HG03135 (cell line): ENCODE data around the gene DCAF5.
"Not testable (repeated sequence)": the region's sequence is repeated elsewhere in the genome, so short reads cannot be mapped to it uniquely, and the experiment has no call there.

Source experiments
- ATAC-seq: cut with Tn5 transposase; IDR thresholded peaks from one replicate; pipeline ENCODE4 v1.9.1; 2021; ENCODE audit warnings: mild to moderate bottlenecking, moderate library complexity; ENCODE audit not compliant: unreplicated experiment

Gene DCAF5

GRCh38 chr14:69044965-69045555 is 107.9 kb downstream of the DCAF5 start:
- ATAC-seq = no peak

DNA sequence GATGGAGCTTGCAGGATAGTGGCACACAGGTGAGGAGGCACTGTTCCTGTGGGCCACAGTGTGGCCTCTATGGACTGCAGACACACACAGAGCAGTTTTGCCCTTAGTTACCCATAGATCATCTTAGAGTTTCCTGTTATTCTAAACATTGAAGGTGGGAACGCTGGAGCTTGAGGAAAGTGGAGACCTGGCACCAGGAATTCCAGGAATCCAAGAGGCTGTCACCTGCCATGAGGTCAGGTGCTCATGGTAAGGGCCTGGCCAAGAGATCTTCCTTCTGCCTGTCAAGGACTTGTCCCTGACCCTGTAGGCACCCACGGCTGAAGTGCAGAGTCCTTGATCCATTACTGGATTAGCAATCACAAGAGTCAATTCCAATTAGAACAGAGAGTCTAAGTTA is 108.6 kb downstream of the DCAF5 start:
- no peak for ATAC-seq

- no peak for ATAC-seq
These were observed 109.2 kb downstream of the DCAF5 start for GRCh38 chr14:69043596-69044260.

GRCh38 chr14:69042787-69043444 is 110.0 kb downstream of the DCAF5 start:
- no peak for ATAC-seq

DNA sequence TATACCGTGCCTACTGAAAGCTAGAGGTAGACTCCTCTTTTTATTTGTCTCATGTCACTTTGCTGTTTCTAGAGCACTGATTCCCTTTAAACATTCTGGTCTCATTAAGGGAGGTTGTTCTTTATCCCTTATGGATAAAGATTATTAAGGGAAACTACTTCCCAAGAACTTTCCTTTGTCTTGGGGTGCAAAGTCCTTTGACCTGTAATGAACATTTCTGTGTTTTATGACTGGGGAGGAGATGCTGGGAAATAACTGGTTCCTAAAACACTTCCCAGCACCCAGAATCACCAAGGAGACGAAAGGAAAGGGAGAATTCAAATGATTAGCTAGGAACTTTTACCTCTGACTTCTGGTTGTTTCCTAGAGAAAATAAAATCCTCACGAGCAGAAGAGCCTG is 110.6 kb downstream of the DCAF5 start:
- no peak for ATAC-seq

DNA sequence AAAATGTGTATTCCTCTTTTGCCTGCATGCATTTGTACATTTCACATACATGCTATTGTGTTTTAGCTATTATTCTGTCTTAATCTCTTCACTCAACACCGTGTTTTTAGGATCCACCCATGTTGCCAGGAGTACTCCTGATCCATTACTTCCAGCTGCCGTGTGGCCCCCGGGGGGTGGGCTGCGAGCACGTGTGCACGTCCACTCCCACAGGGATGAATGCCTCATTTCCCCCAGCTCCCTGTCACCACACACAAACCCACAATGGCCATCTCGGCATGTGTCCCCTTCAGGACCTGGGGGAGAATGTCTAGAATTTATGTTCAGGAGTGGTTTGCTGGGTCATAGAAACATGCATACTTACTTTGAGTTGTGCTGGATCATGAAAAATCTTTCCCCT is 111.1 kb downstream of the DCAF5 start:
- ATAC-seq = no peak

- ATAC-seq = no peak
These were observed 112.6 kb downstream of the DCAF5 start for GRCh38 chr14:69040353-69040752.

DNA sequence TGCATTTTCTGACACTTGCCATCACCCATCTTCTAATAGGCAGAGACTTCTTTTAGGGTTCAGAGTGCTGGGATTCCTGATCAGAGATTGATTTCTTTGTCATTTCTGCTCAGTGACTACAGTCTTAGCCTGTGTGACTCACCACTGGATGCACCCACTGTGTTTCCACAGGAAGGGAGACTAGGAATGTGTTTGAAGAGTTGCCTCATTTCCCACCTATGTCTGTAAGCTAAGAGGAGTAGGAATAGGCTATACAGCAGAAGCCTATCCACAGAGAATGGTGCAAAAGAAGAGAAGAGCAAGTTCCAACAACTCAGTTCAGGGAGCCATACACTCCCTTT is 113.7 kb downstream of the DCAF5 start:
- ATAC-seq = no peak

- ATAC-seq = no peak
These were observed 114.2 kb downstream of the DCAF5 start for GRCh38 chr14:69038455-69039287.

GRCh38 chr14:69037790-69038454 is 115.0 kb downstream of the DCAF5 start:
- no peak for ATAC-seq

DNA sequence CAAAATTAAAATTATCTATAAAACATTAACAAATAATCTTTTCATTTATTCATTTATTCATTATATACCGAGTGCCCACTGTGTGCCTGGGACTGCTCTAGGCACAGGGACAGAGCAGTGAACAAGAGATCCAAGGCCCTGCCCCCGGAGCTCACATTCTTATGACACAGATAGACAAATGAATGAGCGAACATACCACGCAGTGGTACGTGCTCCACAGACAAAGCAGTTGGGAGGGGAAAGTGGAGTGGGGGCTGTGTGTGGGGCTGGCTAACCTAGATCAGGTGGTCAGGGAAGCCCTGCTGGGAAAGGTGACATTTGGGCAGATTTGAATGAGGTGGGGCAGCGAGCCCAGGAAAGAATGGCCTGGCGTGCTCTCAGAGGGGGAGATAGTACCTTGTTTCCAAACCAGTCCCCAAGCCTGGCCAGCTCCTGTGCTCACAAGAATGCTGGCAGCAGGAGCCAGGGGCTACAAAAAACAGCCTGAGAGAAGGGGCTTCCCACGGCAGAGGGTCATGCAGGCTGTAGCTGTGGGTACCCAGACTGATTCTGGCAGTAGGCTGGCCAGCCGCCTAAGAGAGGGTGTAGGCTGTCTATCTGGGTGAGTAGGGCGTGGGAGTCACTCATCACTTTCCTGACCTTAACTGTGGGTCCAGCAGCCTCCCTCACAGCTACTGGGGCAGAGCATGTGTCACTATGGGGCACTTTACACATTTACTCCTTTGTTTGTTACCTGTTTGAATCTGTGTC is 116.0 kb downstream of the DCAF5 start:
- ATAC-seq = no peak

DNA sequence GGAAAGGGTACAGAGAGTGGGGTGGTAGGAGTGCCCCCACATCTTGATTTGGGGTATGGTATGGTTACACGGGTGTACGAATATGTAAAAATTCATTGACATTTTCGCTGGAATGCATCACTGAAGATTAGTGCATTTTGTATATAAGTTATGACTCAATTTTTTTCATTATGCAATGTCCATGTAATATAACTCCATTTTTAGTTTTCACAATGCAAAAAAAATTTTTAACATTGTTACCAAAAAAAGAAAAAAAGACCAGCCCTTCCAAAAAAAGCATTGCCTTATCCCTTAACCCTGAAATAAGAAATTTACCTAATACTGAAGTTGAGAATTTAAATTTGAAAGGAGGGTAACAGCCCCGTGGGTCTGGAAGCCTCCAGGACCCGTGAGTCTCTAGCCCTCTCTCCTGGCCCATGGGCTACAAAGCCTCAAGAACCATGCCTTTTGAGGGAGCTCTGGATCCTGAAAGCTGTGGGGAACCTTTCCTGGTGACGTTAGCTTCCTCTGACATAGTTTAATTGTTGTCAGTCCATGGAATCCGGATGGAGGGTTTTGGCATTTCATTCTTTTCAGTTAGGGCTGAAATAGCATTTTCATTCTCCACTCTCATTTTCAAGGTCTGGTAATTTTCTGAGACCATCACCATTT is 118.2 kb downstream of the DCAF5 start:
- ATAC-seq = no peak

DNA sequence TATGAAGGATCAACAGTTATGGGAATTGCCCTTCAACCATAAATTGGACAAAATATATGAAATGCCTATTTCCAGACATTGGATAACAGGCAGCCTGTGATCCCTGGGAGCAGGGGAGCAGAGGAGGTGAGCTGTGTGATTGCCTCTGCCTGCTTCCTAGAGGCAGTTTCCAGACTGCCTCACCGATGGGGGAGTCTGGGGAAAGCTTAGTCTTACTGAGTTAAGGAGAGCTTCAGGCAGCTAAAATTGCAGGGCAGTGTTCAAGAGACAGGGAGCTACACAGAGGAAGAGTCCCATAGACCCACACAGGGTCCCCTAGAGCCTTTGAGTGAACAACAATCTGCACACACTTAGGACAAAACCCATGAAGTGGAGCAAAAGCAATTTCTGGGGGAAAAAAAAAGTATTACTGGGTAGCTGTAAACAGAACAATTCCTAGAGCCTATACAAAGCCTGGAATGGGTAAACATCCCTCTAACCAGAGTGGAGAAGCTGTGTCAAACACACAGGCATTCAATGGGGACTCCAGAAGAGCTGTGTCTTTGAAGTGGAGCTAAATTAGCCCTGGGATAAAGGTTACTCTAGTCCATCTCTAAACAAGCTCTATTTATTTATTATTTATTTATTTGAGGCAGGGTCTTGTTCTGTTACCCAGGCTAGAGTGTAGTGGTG is 125.5 kb downstream of the DCAF5 start:
- no peak for ATAC-seq

DNA sequence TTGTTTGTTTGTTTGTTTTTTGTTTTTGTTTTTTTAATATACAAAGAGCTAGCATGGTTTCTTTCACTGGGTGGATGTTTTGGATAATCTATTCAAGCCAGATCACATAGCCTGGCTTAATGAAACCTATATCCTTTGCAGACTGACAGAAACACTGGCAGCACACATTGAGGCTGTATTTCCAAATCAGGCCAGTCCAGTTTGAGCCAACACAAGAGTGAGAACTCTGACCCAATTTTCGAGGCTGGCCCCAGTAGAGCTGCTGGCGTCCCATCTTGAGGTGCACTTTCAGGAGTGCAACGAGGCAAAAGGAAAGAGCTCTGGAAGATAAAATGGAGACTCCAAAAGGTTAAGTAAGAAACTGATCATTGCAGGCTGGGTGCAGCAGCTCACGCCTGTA is 129.9 kb downstream of the DCAF5 start:
- no peak for ATAC-seq

- ATAC-seq = not testable (repeated sequence)
These were observed 130.8 kb downstream of the DCAF5 start for GRCh38 chr14:69022093-69022492.

DNA sequence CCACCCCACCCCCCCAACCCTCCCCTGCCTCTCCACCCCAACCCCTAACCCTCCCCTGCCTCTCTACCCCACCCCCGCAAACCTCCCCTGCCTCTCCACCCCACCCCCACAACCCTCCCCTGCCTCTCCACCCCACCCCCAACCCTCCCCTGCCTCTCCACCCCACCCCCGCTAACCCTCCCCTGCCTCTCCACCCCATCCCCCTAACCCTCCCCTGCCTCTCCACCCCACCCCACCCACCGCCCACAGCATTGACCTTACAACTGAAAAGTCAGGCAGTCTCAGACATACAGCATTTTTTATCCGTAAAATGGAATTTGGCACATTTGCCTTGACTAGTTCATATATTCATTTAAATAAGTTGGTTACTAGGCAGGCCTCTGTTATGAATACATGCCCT is 135.2 kb downstream of the DCAF5 start:
- ATAC-seq = no peak

DNA sequence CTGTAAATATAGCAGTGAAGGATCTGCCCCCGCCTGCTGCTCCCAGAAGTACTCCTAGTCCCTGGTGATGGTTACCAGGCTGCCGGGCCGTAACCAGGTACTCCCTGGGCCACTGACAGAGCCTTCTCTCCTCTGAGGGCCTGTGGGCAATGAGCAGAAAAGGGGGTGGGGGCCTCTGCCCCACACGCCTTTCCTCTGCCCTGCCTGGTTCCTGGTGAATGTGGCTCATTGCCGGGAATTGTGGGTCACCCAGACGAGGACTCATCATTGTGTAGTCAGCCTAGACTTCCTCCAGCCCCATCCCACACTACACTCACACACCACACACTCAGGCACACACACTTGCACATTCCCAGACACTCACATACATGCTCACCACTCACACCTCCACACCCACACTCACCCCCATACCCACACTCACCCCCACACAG is 138.1 kb downstream of the DCAF5 start:
- no peak for ATAC-seq

- ATAC-seq = no peak
These were observed 138.8 kb downstream of the DCAF5 start for GRCh38 chr14:69013943-69014782.
